Testis (tissue), 2 donors: Measurements from ENCODE around the gene MAP3K7.

Source experiments
- POLR2A ChIP-seq: fragments of 450-650 bp; IDR thresholded peaks from one replicate; pipeline ENCODE4 v1.6.1; 2017; ENCODE audit warnings: antibody characterized with exemption, mild to moderate bottlenecking, moderate library complexity
- TF ChIP-seq, protein P1 (sequence below), 3 experiments: fragments of 450-650 bp in 2 of 3; fragments of 200-600 bp in 1 of 3; sonication (generic) in 1 of 3; IDR thresholded peaks; one replicate each; pipeline ENCODE4 v1.5.1; 2016 to 2019; ENCODE audit warnings: antibody characterized with exemption in 3 of 3, mild to moderate bottlenecking in 2 of 3, moderate library complexity in 1 of 3

DNA sequence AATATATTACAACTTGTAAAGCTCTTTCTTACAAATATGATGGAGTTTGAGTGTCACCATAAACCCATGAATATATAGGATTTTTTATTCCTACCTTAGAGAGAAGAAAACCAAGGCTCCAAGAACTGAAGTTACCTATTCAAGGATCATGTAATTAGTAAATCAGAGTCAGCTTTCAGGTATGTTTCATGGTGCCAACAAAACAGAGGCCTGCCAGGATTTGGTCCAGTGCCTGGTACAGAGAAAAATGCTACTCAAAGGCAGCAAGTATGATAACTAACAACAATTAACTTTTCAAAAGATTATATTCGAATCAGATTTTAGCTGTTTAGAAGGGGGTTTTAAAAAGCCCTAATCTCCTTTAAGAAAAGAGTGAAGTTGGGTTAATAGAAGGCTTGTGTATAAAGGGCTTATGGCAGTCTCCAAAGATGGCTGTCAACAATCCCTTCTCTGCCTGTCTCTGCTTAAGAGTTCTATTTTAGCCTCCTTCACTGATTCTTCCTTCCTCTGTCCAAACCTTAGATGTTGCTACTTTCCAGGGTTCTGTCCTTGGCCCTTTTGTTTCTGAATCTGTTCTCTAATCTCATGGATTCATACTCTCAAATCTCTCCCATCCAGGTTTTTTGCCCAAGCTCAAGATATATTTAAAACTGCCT lies 7.8 kb downstream of the MAP3K7 start:
- TF ChIP-seq, protein P1, sequence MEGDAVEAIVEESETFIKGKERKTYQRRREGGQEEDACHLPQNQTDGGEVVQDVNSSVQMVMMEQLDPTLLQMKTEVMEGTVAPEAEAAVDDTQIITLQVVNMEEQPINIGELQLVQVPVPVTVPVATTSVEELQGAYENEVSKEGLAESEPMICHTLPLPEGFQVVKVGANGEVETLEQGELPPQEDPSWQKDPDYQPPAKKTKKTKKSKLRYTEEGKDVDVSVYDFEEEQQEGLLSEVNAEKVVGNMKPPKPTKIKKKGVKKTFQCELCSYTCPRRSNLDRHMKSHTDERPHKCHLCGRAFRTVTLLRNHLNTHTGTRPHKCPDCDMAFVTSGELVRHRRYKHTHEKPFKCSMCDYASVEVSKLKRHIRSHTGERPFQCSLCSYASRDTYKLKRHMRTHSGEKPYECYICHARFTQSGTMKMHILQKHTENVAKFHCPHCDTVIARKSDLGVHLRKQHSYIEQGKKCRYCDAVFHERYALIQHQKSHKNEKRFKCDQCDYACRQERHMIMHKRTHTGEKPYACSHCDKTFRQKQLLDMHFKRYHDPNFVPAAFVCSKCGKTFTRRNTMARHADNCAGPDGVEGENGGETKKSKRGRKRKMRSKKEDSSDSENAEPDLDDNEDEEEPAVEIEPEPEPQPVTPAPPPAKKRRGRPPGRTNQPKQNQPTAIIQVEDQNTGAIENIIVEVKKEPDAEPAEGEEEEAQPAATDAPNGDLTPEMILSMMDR (IDR thresholded peaks at IDR 0.05): no peak
- no peak for TF ChIP-seq POLR2A
